ENCODE results near the gene TBC1D4. TPM values are rescaled to one million over a fixed set of nuclear protein-coding genes. Genes with fewer than 3 reads are reported as not detected.

Gene TBC1D4
- total RNA-seq, 3 donors from 2014 or later: 33.3 to 52.8 (median 40.6) TPM

DNA sequence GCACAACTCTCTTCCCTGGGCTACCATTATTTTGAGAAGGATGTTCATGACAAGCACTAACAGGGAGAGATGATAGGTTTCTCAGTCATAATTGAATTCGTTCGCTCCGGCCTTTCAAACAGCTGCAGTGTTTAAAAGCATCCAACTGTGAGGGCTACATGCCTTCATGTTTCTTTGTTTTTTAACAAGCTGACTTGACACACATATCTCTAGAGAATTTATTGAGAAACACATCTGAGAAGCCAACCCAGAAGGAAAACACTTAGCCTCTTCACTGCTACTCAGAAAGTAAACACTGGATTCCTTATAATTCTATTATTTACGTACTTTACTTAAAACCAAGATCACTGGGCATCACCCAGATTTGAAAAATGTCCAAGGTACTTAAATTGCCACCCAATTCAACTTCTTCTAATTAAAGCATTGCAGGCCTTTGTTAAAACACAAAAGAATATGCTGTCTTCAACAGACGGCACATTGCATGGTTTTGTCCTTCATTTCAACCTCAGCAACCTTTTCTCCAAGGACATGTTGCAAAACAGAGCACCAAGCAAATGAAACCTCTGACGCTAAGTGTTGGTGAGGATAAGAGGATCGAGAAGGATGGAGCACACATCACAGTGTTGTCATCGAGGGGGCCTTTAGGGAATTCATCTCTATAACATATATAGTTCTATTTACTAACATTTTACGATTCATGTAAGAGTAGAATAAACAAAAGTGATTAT lies 75.8 kb downstream of the TBC1D4 start:
- intact Hi-C loops (cut with DNase I; ENCODE audit: low total_unique reads): no loop called here
- no peaks in the 10 kb centered on the region for H3K27me3 ChIP-seq
- no peak for DNase-seq (ENCODE audit: low spot score in 2 of 2)
- no peak overlapping the region for H3K27ac ChIP-seq
- TF ChIP-seq POLR2A (IDR thresholded peaks at IDR 0.05): no peak
- TF ChIP-seq, protein P1, sequence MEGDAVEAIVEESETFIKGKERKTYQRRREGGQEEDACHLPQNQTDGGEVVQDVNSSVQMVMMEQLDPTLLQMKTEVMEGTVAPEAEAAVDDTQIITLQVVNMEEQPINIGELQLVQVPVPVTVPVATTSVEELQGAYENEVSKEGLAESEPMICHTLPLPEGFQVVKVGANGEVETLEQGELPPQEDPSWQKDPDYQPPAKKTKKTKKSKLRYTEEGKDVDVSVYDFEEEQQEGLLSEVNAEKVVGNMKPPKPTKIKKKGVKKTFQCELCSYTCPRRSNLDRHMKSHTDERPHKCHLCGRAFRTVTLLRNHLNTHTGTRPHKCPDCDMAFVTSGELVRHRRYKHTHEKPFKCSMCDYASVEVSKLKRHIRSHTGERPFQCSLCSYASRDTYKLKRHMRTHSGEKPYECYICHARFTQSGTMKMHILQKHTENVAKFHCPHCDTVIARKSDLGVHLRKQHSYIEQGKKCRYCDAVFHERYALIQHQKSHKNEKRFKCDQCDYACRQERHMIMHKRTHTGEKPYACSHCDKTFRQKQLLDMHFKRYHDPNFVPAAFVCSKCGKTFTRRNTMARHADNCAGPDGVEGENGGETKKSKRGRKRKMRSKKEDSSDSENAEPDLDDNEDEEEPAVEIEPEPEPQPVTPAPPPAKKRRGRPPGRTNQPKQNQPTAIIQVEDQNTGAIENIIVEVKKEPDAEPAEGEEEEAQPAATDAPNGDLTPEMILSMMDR (IDR thresholded peaks at IDR 0.05): no peak
- no peak for TF ChIP-seq POLR2AphosphoS5 (IDR thresholded peaks at IDR 0.05)
- H3K4me3 ChIP-seq: no peak overlapping the region
- no peaks in the 10 kb centered on the region for H3K4me1 ChIP-seq
- H3K9me3 ChIP-seq: no peaks in the 10 kb centered on the region
- H3K36me3 ChIP-seq: no peaks in the 10 kb centered on the region

DNA sequence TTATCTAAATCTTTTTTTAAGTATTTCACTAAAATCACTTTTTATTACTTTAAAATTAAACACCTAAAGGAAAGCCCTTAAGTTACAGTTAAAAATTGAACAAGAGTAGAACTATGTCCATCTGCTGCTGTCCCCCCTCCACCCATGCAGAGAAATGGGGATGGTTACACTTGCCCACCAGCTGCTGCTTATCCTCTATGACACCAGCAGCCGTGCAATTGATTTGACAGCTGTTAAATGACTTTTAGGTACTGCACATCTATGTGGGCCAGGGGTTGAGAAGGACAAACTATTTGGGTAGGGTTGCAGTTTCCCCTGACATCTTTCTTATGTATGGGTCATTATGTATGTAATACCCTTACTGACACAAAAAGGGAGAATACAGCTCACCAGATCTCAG lies 77.2 kb downstream of the TBC1D4 start:
- no peak overlapping the region for H3K4me3 ChIP-seq
- DNase-seq (ENCODE audit: low spot score in 2 of 2): no peak
- no peaks in the 10 kb centered on the region for H3K36me3 ChIP-seq
- TF ChIP-seq POLR2AphosphoS5 (IDR thresholded peaks at IDR 0.05) (no peak), POLR2A (IDR thresholded peaks at IDR 0.05) (no peak)
- TF ChIP-seq, protein P1 (IDR thresholded peaks at IDR 0.05): no peak
- H3K27ac ChIP-seq: no peak overlapping the region
- no peaks in the 10 kb centered on the region for H3K9me3 ChIP-seq
- intact Hi-C loops (cut with DNase I; ENCODE audit: low total_unique reads): no loop called here
- no peaks in the 10 kb centered on the region for H3K4me1 ChIP-seq
- no peaks in the 10 kb centered on the region for H3K27me3 ChIP-seq

DNA sequence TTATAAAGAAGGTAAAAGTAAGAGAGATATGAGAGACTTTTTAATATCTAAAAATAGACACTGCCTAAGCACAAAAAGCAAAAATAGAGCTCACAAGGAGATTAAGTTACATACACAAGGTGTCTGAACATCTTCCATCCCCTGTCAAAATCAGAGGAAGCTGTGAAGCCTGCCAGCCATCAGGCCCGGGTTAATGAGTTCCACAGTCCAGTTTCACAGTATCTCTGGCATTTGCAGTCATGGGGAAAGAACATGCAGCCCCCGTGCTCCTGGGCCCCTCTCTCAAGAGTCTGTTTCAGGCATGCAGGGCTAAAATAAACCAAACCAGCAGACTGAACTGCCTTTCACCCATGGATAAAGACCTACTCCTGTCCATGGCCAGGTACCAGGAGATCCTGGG lies 79.2 kb downstream of the TBC1D4 start:
- H3K4me3 ChIP-seq: no peak overlapping the region
- TF ChIP-seq POLR2AphosphoS5 (IDR thresholded peaks at IDR 0.05): no peak
- TF ChIP-seq, protein P1 (IDR thresholded peaks at IDR 0.05): no peak
- no peak for TF ChIP-seq POLR2A (IDR thresholded peaks at IDR 0.05)
- H3K4me1 ChIP-seq: no peaks in the 10 kb centered on the region
- no peaks in the 10 kb centered on the region for H3K36me3 ChIP-seq
- intact Hi-C loops (cut with DNase I; ENCODE audit: low total_unique reads): loop anchor here (1.0 kb wide), 1 partner anchor 16 kb away; no protein-coding TSS in a partner anchor
- peaks cover 0 to 7% of the 10 kb centered on the region in 2 donors for H3K9me3 ChIP-seq
- no peak overlapping the region for H3K27ac ChIP-seq
- H3K27me3 ChIP-seq: no peaks in the 10 kb centered on the region
- DNase-seq (ENCODE audit: low spot score in 2 of 2): no peak

DNA sequence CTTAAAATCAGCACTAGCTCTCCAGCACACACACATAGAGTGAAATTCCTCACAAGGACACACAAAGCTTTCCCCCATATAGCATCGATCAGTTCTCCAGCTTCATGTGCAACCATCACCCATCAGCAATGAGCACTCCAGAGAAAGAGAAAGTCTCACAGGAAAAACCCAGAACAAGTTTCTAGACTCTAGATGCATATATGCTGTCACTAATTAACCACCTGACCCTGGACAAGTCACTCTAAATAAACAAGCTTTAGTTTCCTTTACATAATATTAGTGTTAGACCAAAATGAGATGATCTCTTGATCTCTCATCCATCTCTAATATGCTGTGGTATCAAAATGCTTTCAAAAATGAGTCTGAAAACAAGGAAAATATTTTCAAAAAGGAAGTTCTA lies 81.2 kb downstream of the TBC1D4 start:
- intact Hi-C loops (cut with DNase I; ENCODE audit: low total_unique reads): no loop called here
- DNase-seq (ENCODE audit: low spot score in 2 of 2): no peak
- Histone ChIP-seq H3K27ac (no peak overlapping the region), H3K9me3 (peaks cover 0 to 7% of the 10 kb centered on the region in 2 donors), H3K36me3 (no peaks in the 10 kb centered on the region), H3K27me3 (no peaks in the 10 kb centered on the region), H3K4me1 (no peaks in the 10 kb centered on the region), H3K4me3 (no peak overlapping the region)
- TF ChIP-seq POLR2AphosphoS5 (IDR thresholded peaks at IDR 0.05) (no peak), POLR2A (IDR thresholded peaks at IDR 0.05) (no peak)
- TF ChIP-seq, protein P1 (IDR thresholded peaks at IDR 0.05): no peak

DNA sequence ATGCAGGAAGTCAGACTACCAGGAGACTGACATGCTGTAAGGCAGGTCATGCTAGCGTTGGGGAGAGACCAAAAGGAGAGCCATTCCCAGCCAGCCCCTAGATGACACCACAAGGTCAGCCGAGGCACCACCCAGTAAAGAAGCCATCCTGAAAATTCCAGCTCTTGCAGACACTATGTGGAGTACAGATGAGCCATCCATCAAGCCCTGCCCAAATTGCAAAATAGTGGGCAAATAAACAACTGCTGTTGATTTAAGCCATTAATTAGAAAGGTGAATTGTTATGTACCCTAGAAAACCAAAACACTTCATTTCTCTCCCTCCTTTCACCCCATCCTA lies 82.1 kb downstream of the TBC1D4 start:
- TF ChIP-seq POLR2AphosphoS5 (IDR thresholded peaks at IDR 0.05): no peak
- TF ChIP-seq, protein P1 (IDR thresholded peaks at IDR 0.05): no peak
- TF ChIP-seq POLR2A (IDR thresholded peaks at IDR 0.05): no peak
- Histone ChIP-seq H3K27me3 (no peaks in the 10 kb centered on the region), H3K4me1 (no peaks in the 10 kb centered on the region), H3K4me3 (no peak overlapping the region), H3K27ac (no peak overlapping the region), H3K36me3 (no peaks in the 10 kb centered on the region), H3K9me3 (peaks cover 0 to 7% of the 10 kb centered on the region in 2 donors)
- intact Hi-C loops (cut with DNase I; ENCODE audit: low total_unique reads): no loop called here
- DNase-seq (ENCODE audit: low spot score in 2 of 2): no peak
